GM13976 (cell line): ENCODE data around the gene C1orf105.

Experiments
- DNase-seq: peaks from one replicate; pipeline ENCODE4 v3.0.0; 2012; ENCODE audit warnings: low spot score
- in situ Hi-C: fragments of 300-500 bp; cut with MboI; formaldehyde crosslinking; loops from one replicate; pipeline ENCODE4 v1.12.0; 2022; ENCODE audit warnings: low sequenced_read_pairs, mixed read lengths, inconsistent platforms; ENCODE audit not compliant: unreplicated experiment
- TF ChIP-seq, protein P1 (sequence below): IDR thresholded peaks from 2 replicates; pipeline ENCODE4 v1.5.1; 2012; ENCODE audit warnings: borderline replicate concordance, mild to moderate bottlenecking; ENCODE audit not compliant: insufficient read depth; ENCODE audit errors: extremely low read depth, missing control alignments, control extremely low read depth

The C1orf105 gene

DNA sequence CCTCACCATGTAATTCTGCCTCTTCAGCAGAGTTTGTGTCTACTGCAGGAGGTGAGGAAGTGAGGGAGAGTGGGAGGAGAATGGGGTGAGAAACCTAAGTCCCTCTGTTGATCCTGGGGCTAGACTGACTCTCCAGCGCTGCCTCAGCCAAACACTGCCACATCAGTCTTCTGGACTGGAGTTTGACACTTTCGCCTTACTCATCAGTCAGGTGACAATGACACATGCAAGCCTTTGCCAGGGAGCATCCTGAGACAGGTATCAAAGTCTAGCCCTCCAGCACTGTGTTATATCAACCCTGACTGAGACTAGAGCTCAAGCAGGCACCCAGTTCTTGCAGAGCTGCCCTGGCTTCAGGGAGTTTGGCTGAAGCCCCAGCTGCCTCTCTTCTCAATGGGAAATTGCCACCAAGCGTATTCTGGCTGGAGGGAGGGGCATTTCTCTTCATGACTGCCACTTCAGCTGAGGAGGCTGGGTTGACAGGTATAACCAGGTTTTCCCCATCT, 79.2 kb downstream of the C1orf105 start:
- no peak for DNase-seq
- in situ Hi-C loops, result no loop called here
- TF ChIP-seq, protein P1, sequence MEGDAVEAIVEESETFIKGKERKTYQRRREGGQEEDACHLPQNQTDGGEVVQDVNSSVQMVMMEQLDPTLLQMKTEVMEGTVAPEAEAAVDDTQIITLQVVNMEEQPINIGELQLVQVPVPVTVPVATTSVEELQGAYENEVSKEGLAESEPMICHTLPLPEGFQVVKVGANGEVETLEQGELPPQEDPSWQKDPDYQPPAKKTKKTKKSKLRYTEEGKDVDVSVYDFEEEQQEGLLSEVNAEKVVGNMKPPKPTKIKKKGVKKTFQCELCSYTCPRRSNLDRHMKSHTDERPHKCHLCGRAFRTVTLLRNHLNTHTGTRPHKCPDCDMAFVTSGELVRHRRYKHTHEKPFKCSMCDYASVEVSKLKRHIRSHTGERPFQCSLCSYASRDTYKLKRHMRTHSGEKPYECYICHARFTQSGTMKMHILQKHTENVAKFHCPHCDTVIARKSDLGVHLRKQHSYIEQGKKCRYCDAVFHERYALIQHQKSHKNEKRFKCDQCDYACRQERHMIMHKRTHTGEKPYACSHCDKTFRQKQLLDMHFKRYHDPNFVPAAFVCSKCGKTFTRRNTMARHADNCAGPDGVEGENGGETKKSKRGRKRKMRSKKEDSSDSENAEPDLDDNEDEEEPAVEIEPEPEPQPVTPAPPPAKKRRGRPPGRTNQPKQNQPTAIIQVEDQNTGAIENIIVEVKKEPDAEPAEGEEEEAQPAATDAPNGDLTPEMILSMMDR, result no peak

DNA sequence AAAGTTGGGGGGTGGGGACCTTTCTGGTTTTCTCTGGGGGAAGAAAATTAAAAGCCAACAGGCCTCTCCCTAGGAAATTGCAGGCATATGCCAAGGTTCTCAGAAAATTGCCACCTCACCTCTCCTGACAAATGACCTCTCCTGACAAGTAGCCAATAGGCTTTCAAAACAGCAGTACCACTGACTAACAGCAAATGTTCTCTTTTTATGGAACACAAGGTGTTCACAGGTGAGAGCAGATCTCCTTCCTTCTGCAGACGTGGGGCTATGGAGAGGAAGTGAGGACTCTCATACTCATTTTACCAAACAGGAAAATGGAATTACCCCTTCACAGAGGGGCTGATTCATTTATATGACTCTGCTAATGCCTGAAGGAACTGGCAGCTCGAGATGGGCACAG, 79.7 kb downstream of the C1orf105 start:
- DNase-seq, result no peak
- in situ Hi-C loops, result no loop called here
- TF ChIP-seq, protein P1, result no peak

DNA sequence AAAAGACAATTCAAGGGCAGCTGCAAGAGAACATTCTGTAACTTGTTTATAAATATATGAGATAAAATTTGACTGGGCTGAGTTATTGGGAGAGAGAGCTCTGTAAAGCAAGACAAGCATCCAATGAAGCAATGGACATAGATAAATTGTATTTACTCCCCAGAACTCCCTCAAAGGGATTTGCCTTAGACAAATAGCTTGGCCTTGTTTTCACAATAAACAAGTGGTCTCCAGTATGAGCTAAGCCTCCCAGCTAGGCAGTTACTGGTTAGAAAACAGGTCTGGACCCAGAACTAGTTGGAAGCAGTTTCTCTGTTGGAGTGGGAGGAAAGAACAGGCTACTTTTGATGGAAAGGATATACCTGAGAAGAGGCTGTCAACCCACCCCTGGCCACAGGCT, 87.3 kb downstream of the C1orf105 start:
- DNase-seq, result no peak
- in situ Hi-C loops, result no loop called here
- TF ChIP-seq, protein P1, result no peak

DNA sequence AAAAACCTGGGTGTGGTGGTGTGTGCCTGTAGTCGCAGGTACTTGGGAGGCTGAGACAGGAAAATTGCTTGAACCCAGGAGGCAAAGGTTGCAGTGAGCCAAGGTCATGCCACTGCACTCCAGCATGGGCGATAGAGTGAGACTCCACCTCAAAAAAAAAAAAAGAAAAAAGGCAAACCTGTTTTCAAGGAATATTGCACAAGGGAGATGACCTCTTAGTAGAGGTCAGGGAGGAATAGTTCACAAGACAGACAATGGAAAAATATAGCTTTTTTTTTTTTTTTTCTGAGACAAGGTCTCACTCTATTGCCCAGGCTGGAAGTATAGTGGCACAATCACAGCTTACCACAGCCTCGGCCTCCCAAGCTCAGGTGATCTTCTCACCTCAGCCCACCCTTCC, 90.0 kb downstream of the C1orf105 start:
- in situ Hi-C loops, result no loop called here
- TF ChIP-seq, protein P1, result no peak
- no peak for DNase-seq

DNA sequence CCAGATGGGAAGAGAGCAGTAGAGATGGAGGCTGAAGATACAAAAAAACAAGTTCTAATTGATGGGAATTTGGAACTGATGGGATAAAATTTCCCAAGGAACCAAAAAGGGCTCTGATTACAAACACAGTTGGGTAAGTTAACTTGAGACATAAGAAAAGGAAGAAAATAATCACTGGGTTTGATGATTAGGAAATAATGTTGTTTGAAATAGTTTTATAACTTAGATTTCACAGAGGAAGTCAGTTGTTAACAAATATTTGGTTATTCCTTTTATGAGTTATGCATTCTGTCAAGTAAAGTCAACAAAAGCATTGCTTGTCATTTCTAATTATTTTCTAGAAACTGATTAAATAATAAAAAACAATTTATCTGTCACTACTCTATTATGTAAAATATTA, 92.1 kb downstream of the C1orf105 start:
- TF ChIP-seq, protein P1, result no peak
- no peak for DNase-seq
- in situ Hi-C loops, result no loop called here

DNA sequence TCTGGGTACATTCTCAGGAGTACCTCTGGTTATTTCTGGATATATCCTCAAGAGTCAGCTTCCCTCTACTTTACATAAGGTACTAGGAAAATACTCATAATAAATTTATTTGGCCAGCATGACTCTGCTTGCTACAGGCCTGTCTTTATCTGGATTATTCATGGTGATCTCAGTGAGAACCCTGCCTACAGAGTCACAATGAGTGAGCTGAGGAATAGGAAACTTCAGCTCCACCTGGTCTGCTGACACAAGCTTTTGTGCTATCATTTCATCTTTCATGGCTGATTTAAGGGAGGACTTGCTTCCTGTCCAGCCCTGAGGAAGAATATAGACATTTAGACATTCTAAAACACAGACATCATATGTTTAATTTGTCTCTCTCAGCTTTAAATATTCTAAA, 93.0 kb downstream of the C1orf105 start:
- in situ Hi-C loops, result no loop called here
- no peak for DNase-seq
- TF ChIP-seq, protein P1, result no peak

DNA sequence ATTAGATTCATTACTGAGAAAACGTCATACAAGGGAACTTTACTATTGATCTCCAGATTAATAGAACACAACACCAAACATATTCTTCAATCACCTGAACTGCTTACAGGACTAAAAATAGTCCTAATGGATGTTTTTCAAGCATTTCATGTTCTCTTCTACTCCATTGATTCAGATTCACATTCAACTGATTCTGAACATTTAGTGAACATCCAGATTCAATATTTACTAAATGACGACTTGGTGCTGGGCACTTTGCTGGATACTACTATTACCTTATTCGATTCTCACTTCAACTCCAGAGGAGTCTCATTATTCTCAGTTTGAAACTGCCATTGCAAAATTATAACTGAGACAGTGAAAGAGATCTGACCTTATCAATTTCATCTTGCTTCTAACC, 93.6 kb downstream of the C1orf105 start:
- in situ Hi-C loops, result no loop called here
- DNase-seq, result no peak
- TF ChIP-seq, protein P1, result no peak
